NCI-H2029 (cell line): ENCODE measurements around the gene STRADB.
"Not testable (repeated sequence)": the region's sequence is repeated elsewhere in the genome, so short reads cannot be mapped to it uniquely, and the experiment has no call there.

ENCODE experiments used
- DNase-seq: peaks from one replicate; lab custom pipeline; 2025; lab: John Stamatoyannopoulos, UW

STRADB gene

GRCh38 chr2:201467666-201468065 is 16.1 kb downstream of the STRADB start:
- no peak for DNase-seq

- DNase-seq = no peak
These were observed 19.5 kb downstream of the STRADB start for GRCh38 chr2:201470821-201471731.

- no peak for DNase-seq
These were observed 20.3 kb downstream of the STRADB start for GRCh38 chr2:201471732-201472393.

- DNase-seq = no peak
These were observed 20.9 kb downstream of the STRADB start for GRCh38 chr2:201472411-201472810.

GRCh38 chr2:201482543-201482942 is 31.0 kb downstream of the STRADB start:
- DNase-seq = no peak

- DNase-seq = no peak
These were observed 31.8 kb downstream of the STRADB start for GRCh38 chr2:201483342-201483741.

- not testable (repeated sequence) for DNase-seq
These were observed 32.2 kb downstream of the STRADB start for GRCh38 chr2:201483758-201484157.

GRCh38 chr2:201484805-201485204 is 33.3 kb downstream of the STRADB start:
- no peak for DNase-seq

- DNase-seq = no peak
These were observed 38.8 kb downstream of the STRADB start for GRCh38 chr2:201490291-201490690.

GRCh38 chr2:201496785-201497184 is 45.2 kb downstream of the STRADB start:
- no peak for DNase-seq

GRCh38 chr2:201500534-201500933 is 49.0 kb downstream of the STRADB start:
- no peak for DNase-seq

GRCh38 chr2:201502713-201503112 is 51.2 kb downstream of the STRADB start:
- DNase-seq = no peak

GRCh38 chr2:201507725-201508124 is 56.2 kb downstream of the STRADB start:
- DNase-seq = no peak

GRCh38 chr2:201513271-201513670 is 61.7 kb downstream of the STRADB start:
- DNase-seq = no peak

GRCh38 chr2:201515573-201516246 is 64.2 kb downstream of the STRADB start:
- no peak for DNase-seq

GRCh38 chr2:201517094-201517493 is 65.6 kb downstream of the STRADB start:
- no peak for DNase-seq

- no peak for DNase-seq
These were observed 68.7 kb downstream of the STRADB start for GRCh38 chr2:201520201-201520600.

- no peak for DNase-seq
These were observed 71.4 kb downstream of the STRADB start for GRCh38 chr2:201522965-201523364.

GRCh38 chr2:201523506-201523905 is 72.0 kb downstream of the STRADB start:
- no peak for DNase-seq
